SKM-1 (cell line): ENCODE measurements around the gene THRSP.
"Not testable (repeated sequence)": the region's sequence is repeated elsewhere in the genome, so short reads cannot be mapped to it uniquely, and the experiment has no call there.

Experiments
- DNase-seq: peaks from one replicate; lab custom pipeline; 2025; ENCODE audit not compliant: unreplicated experiment; lab: John Stamatoyannopoulos, UW

The THRSP gene

GRCh38 chr11:78062671-78063070, 990 bp upstream of the THRSP start:
- no peak for DNase-seq

- no peak for DNase-seq
These were observed 1.5 kb downstream of the THRSP start for GRCh38 chr11:78065203-78065602.

GRCh38 chr11:78066471-78066870, 2.8 kb downstream of the THRSP start:
- no peak for DNase-seq

GRCh38 chr11:78067704-78068103, 4.0 kb downstream of the THRSP start:
- DNase-seq, result no peak

GRCh38 chr11:78069465-78069864, 5.8 kb downstream of the THRSP start:
- DNase-seq, result no peak

- DNase-seq, result no peak
These were observed 7.0 kb downstream of the THRSP start for GRCh38 chr11:78070621-78071020.

- DNase-seq, result no peak
These were observed 8.1 kb downstream of the THRSP start for GRCh38 chr11:78071717-78072116.

- DNase-seq, result no peak
These were observed 8.8 kb downstream of the THRSP start for GRCh38 chr11:78072455-78072854.

- no peak for DNase-seq
These were observed 11.1 kb downstream of the THRSP start for GRCh38 chr11:78074756-78075155.

GRCh38 chr11:78076733-78077403, 13.2 kb downstream of the THRSP start:
- DNase-seq, result no peak

GRCh38 chr11:78077592-78077991, 13.9 kb downstream of the THRSP start:
- DNase-seq, result not testable (repeated sequence)

GRCh38 chr11:78078218-78079167, 14.8 kb downstream of the THRSP start:
- DNase-seq, result no peak

GRCh38 chr11:78079232-78080083, 15.8 kb downstream of the THRSP start, which contains the start of gene NDUFC2:
TSS of gene NDUFC2 (minus strand) at chr11:78079862. CDS start at chr11:78079744, 118 bp downstream.
- DNase-seq, result peak; percentile 64

- DNase-seq, result no peak
These were observed 16.6 kb downstream of the THRSP start for GRCh38 chr11:78080084-78080817.

- no peak for DNase-seq
These were observed 17.3 kb downstream of the THRSP start for GRCh38 chr11:78080818-78081495.

GRCh38 chr11:78081583-78081982, 17.9 kb downstream of the THRSP start:
- no peak for DNase-seq

- no peak for DNase-seq
These were observed 18.5 kb downstream of the THRSP start for GRCh38 chr11:78082146-78082545.

GRCh38 chr11:78083021-78083420, 19.4 kb downstream of the THRSP start:
- no peak for DNase-seq

- not testable (repeated sequence) for DNase-seq
These were observed 20.8 kb downstream of the THRSP start for GRCh38 chr11:78084506-78084905.

- DNase-seq, result no peak
These were observed 22.3 kb downstream of the THRSP start for GRCh38 chr11:78085972-78086371.
